Activated CD4-positive, alpha-beta T cell treated with anti-CD3 and anti-CD28 coated beads, Interleukin-10, Interleukin-2, amounts not matched to agents 100 ng/mL and 50 ng/mL, durations not matched to agents 16 hours and 8 hours (primary cell): ENCODE results near the gene AP4E1.
"Not testable (repeated sequence)": the region's sequence is repeated elsewhere in the genome, so short reads cannot be mapped to it uniquely, and the experiment has no call there.

Experiments used
- DNase-seq: peaks from one replicate; pipeline ENCODE4 v3.0.0-alpha.2; 2020

AP4E1 gene

GRCh38 chr15:51030649-51031316, 122.3 kb downstream of the AP4E1 start:
- no peak for DNase-seq

GRCh38 chr15:51037474-51037873, 129.0 kb downstream of the AP4E1 start:
- DNase-seq = not testable (repeated sequence)

- no peak for DNase-seq
Observed at GRCh38 chr15:51038162-51038973, 129.9 kb downstream of the AP4E1 start.

DNA sequence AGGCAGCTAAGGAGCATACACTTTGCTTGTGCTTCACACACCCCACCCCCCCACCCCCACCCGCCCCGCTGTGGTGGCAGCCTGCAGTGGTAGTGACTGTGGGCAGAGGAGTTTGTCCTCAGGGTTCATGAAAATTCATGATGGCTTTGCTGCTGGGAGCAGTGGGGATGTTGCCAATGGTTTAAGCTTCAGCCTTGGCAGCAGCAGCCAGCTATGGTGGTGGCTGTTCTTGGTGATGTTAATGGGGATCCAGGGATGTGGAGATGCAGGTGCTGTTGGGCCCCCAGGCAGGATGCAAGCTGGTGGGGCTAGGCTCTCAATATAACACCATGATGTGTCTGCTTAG, 130.5 kb downstream of the AP4E1 start:
- DNase-seq = no peak

GRCh38 chr15:51044037-51044727, 135.7 kb downstream of the AP4E1 start:
- no peak for DNase-seq

- no peak for DNase-seq
Observed at GRCh38 chr15:51046016-51046415, 137.5 kb downstream of the AP4E1 start.

- DNase-seq = no peak
Observed at GRCh38 chr15:51046799-51047449, 138.4 kb downstream of the AP4E1 start.

- no peak for DNase-seq
Observed at GRCh38 chr15:51048308-51048707, 139.8 kb downstream of the AP4E1 start.

DNA sequence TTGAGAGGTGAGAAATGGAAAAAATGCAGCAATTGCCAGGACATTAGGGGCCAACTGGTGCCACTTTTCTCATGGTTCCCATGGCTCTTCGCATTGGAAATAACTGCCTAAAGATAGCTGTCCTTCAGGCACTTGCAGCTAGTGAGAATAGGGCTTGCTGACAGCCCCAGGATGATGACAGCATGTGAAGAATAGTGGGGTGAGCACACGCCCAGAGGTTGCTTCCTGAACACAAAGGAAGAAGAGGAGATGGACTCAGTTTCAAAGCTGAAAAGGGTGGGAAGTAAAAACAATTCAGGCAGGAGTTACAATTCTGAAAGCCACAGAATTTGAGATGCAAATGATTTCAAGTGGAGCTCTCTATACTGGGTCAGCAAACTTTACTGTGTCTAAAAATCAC, 140.6 kb downstream of the AP4E1 start:
- no peak for DNase-seq

- DNase-seq = no peak
Observed at GRCh38 chr15:51051776-51052175, 143.3 kb downstream of the AP4E1 start.

DNA sequence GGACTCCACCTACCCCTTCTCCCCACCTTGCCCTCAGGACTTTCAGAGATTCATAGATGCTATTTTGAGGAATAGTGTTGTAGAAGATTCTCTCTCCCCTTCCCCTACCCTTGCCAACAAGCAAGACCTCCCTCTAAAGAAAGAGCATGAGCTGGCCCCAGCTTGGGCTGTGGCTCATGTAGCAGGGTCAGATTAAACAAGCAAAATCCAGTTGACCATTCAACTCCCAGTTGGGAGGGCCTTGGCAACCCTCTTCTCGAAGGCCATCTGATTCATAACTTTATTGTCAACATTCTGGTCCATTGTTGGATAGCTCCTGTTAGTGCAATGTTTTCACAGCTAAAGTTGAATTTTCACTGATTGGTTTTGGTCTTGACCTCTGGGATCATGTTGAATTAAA, 145.1 kb downstream of the AP4E1 start:
- no peak for DNase-seq

DNA sequence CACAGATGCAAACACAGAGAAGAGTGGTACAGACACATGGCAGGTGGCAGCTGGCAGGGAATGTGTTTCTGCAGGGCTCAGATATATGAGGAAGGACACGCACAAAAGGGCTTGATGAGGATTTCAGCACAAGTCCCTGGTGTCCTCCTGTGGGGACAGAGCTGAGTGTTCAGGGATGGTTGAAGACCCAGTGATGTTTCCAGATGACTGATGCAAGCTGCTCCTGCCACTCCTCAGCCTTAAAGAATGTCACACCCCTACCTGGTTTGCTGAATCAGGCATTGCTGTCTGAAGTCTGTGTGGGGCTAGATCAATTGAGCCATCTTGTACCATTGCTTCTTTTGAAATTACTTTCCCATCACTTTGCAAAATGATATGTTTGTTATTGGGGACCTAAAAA, 146.1 kb downstream of the AP4E1 start:
- no peak for DNase-seq
